SU-DHL-6 (cell line): Measurements from ENCODE around the gene OR11H6.

Experiments
- CTCF ChIP-seq: fragments of 200-600 bp; sonication (generic); IDR thresholded peaks from one replicate; pipeline ENCODE4 v1.5.1; 2017; ENCODE audit warnings: antibody characterized with exemption, mild to moderate bottlenecking, low read length, moderate library complexity; ENCODE audit not compliant: insufficient read depth, poor library complexity, severe bottlenecking
- EZH2phosphoT487 ChIP-seq: fragments of 200-600 bp; sonication (generic), shearing (Covaris generic); conservative IDR thresholded peaks from 2 replicates; pipeline ENCODE4 v1.6.1; 2018; ENCODE audit warnings: mild to moderate bottlenecking, antibody characterized with exemption, low read length, moderate library complexity, mixed read lengths

GRCh38 chr14:20195911-20196310, 27.6 kb upstream of the OR11H6 start:
- TF ChIP-seq CTCF (no peak), EZH2phosphoT487 (no peak)
